Caki2 (cell line): ENCODE results near the gene SLC6A11. TPM values are rescaled to one million over a fixed set of nuclear protein-coding genes. Genes with fewer than 3 reads are reported as not detected.

ENCODE experiments used
- DNase-seq: peaks from one replicate; pipeline ENCODE4 v3.0.0-alpha.2; 2015; ENCODE audit warnings: low read depth
- in situ Hi-C: cut with HindIII; loops from 2 replicates; pipeline ENCODE4 v1.10.0; 2016; ENCODE audit warnings: low sequenced_read_pairs, low pct_unique_long_range_greater_than_20kb, mixed read lengths
- total RNA-seq: library from RNA; depleted of rRNA; stranded (reverse); fragments of >200 nt; shearing (Covaris generic); gene quantifications from 2 replicates; pipeline ENCODE4 v1.2.3, GENCODE V29; 2014; ENCODE audit warnings: low replicate concordance; rRNA removed

The SLC6A11 gene
- not detected in 2 replicates for total RNA-seq

DNA sequence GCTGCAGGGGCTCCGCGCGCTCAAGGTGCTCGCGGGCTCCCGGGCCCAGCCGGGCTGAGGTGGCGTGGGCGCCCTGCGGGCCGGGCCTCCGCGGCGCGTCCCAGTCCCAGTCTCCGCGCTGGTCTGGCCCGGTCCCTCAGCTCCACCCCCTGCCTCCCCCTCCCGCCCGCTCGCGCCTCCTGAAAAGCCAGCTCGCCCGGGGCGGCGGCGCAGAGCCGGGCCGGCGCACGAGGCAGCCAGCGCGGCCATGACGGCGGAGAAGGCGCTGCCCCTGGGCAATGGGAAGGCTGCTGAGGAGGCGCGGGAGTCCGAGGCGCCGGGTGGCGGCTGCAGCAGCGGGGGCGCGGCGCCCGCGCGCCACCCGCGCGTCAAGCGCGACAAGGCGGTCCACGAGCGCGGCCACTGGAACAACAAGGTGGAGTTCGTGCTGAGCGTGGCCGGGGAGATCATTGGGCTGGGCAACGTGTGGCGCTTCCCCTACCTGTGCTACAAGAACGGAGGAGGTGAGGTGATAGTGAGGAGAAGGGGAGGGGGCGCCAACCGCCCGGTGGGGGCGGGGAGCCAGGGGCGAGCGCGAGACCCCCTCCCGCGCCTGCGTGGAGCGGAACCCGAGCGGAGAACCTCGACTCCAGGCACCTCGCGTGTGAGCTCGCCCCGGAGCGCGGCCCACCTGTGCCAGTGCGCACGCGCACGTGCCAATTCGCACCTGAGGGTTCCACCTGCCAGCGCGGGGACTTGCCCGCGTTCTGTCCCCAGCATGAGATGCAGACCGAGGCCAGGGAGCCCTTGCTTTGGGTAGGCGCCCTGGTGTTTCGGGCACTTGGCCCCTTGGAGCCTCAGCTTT, at the start of gene SLC6A11:
Gene SLC6A11 (plus strand): TSS at position 210 of the 844 bp plus-strand sequence. CDS start 38 bp downstream, at position 248.
- no peak for DNase-seq
- in situ Hi-C loops: no loop called here

DNA sequence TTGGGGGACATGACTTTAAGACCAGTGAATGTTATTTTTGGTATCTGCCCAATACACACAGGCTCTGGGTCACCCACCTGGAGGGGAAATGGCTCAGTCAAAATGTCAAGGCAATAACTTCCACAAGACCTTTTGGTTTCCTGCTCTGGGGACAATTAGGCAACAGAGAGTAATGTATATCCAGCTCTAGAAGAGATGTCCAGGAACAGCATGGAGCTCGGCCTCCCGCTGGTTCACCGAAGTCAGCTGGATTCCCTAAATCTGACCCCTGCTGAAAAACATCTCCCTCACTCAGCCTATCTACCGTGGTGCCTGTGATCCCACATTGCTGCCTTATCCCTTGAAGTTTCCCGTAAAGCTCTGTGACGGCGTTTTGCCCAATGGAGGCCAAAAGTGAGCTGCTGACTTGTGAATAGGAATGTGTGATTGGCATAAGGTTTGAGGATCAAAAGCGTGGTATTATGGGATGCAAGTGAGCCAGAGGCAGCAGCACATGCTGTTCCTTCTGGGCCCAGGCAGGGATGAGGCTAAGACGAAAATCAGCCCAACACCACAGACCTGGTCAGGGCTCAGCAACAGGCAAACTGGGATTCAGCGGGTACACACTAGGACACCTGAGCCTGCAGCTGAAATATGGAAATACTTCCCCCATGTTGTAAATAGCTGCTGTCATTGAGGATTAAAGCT, 47.2 kb upstream of the SLC6A11 start:
- in situ Hi-C loops: no loop called here

DNA sequence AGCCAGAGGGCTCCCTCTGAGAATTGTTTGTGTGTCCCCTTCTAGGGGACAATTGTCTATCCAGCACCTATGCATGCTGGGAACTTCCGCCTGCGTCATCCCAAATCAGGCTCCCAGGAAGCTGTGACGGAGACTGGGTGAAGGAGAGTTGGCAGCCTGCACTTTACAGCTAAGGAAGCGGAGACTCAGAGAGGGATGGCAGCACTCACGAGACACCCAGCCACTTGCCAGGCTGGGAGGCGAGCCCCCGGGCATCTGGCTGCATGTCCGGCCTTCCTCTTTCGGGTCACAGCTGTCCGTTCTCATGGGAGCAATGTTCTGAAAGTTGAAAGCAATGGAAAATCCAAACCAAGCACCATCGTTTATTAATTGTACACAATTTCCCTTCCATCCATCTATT, 45.5 kb upstream of the SLC6A11 start:
- in situ Hi-C loops: no loop called here

More for the DNA sequence above, 47.2 kb upstream of the SLC6A11 start:
- no peak for DNase-seq

DNA sequence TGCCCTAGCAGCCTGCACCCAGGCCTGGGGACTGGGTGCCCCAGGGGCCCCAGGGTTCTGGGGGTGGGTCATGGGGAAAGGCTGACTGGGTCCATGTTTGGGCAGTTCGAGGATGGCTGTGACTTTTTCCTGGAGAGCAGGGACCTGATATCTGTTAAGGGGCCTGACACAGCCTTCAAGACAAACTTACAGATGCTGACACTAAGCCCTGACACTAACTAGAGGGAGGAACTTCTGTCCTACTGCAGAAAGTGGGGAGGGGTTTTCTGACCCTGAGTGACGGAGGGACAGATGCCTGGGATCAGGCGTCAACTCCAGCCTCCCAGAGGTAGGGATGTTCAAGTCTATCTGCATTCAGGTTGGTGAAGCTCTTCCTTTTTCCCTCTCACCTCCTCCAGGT, 45.0 kb upstream of the SLC6A11 start:
- DNase-seq: no peak
- in situ Hi-C loops: no loop called here

More for the DNA sequence above, 45.5 kb upstream of the SLC6A11 start:
- no peak for DNase-seq

DNA sequence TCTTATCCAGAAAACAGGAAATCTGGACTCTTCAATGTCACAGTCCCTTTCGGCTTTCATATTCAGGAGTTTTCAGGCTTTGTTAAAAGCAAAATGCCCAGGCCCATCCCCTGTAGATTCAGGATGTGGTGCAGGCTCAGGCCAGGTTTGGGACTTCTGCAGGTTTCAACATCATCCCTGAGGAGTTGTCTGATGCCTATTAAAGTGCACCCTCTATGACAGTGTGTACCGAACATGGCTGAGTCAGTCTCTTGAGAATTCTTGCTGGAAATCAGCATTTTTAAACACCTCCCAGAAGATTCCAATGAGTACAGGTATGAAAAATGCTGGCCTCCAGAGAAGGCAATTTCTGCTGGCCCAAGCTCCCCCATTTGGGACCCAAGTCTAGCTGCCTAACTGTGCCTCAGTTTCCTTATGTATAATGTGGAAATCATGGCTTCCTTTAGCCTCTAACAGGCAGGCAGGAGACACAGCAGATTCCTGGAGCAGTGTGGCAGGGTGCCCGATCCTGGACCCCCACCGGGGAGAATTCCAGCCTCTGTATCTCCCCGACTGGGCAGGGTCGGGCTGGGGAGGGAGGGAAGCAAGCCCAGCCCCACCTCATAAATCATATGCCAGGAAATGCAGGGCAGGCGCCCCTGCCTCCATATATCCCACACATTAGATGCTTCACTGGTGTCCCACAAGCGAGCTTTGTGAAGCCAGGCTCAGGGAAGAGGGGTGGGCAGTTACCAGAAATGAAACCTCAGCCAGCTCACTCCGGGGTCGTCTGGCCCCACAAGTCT, 44.4 kb upstream of the SLC6A11 start:
- DNase-seq: no peak
- in situ Hi-C loops: no loop called here

DNA sequence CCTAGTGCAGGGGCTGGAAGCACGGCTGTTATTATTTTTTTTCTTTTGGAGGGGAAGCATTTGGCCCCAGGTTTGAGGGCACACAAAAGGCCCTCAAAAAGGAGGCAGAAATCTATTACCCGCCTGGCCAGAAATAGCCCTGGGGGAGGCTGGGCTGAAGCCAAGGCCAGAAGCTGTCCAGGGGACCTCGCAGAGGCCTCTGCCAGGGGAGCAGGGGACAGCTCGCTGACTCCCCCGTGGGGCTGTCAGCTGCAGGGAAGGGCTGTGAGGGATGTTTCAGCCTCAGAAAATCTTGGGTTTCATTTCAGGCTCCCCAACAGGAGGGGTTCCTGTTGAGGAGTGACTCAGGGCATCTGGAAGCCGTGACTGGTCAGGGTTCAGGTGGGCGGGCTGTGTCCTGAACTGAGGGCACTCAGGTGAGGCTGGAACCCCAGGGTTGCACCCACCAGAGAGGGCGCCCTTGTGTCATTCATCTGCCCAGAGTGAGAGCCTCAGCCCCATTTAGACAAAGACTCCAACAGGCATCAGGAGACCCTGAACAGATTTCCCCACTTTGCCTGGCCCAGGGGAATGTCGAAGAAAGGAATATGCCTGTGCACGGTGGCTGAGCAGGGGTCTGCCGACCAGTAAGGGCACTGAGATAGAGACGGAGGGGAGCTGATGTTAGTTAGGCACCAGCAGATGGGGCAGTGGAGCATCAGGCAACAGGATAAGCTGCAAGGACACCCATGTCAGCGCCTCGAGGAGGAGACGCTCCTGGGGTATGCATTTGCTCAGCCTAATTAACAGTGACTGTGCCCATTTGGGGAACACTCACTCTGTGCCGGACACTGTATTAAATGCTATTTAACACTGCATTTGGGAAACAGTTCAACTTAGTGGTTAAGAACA, 43.5 kb upstream of the SLC6A11 start:
- DNase-seq: no peak
- in situ Hi-C loops: no loop called here

DNA sequence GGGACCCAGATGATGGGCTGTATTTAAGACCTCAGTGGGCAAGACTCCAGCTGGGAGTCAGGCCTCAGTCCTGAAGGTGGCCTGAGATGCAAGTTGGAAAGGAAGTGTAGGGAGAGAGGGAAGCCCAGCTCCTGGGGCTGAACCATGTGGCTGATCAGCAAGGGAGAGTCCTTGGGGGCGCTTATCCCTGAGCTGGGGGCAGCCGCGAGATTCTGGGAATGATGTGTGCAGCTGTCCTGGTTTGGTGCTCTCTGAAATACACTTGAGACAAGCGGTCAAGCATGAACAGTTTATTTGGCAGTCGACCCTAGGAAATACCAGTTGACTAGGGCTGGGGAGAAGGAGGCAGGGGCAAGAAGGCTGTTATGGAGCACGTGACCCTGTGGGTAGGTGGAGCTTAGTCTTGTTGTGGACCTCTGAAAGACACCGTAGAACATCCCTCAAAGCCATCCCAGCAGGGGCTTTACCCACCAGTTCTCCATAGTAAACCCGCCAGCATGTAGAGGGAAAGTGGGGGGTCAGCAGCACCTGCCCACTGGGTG, 41.8 kb upstream of the SLC6A11 start:
- in situ Hi-C loops: no loop called here
- no peak for DNase-seq

DNA sequence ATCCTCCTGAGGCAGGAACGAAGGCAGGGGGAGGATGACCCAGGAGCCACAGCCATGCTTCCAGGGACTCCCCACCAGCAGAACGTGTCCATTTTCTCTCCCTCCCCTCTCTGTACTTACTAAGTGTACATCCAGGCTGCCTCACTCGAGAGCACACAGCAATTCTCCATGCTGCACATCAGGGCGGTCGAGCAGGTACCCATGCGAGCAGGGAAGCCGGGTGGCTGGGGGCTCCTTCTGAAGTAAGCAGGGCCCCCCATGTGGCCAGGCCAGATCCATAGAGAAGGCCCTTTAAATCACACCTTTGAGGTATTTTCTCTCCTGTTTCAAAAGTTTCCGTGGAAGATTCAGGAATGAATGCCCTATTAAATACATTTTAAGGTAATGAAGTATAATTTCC, 41.2 kb upstream of the SLC6A11 start:
- in situ Hi-C loops: no loop called here

DNA sequence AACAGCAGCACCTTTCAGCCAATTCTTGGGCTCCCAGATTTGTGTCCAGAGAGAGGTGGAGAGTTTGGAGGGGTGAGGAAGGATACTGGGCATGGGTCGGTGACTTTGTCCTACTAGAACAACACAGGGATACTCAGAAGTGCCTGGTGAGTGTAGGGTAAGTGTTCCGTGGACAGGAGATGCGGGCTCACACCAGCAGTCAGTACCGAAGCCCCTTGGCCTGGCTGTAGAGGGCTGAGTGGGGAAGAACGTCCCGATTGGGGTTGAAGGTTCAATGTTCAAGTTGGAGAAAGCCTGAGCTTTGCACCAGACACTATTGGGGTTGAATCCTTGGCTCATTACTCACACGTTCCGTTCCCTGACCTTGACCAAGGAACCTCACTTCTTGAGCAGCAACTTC, 40.8 kb upstream of the SLC6A11 start:
- in situ Hi-C loops: no loop called here
- DNase-seq: no peak

More for the DNA sequence above, 41.2 kb upstream of the SLC6A11 start:
- no peak for DNase-seq

DNA sequence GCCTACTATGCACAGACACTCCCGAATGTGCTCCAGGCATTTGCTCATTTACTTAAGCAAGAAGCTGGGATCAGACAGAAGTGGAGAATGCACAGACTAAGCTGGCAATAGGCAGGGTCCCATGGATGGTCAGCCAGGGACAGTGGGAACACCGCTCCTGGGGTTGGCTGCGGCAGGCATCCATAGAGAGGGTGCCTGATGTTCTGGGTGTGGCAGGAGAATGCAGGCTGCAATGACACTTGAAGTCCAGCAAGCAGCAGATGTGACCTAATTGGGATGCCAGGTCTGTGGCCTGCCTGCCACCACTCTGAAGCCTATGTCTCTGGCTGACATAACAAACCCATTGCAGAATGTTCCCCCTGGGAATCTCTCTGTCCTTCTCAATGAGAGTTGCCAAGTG, 40.2 kb upstream of the SLC6A11 start:
- in situ Hi-C loops: no loop called here
- no peak for DNase-seq

DNA sequence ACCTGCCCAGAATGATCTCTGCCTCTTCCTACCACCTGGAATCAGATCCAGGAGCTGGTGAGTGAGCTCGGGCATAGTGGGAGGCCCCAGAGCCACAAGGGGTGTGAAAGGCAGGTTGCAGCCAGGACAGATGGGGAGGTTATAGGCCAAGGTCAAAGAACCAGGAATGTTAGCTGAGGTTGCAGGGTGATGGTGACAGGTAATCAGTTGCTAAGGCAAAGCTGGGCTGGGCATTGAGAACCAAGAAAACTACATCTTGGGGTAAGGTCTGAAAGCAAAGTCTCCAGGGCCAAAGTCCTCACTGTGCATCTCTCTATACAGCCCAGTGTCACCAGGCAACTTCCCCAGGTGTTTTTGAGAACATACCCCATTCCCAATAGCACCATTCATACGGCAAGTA, 38.4 kb upstream of the SLC6A11 start:
- in situ Hi-C loops: no loop called here
- DNase-seq: no peak

DNA sequence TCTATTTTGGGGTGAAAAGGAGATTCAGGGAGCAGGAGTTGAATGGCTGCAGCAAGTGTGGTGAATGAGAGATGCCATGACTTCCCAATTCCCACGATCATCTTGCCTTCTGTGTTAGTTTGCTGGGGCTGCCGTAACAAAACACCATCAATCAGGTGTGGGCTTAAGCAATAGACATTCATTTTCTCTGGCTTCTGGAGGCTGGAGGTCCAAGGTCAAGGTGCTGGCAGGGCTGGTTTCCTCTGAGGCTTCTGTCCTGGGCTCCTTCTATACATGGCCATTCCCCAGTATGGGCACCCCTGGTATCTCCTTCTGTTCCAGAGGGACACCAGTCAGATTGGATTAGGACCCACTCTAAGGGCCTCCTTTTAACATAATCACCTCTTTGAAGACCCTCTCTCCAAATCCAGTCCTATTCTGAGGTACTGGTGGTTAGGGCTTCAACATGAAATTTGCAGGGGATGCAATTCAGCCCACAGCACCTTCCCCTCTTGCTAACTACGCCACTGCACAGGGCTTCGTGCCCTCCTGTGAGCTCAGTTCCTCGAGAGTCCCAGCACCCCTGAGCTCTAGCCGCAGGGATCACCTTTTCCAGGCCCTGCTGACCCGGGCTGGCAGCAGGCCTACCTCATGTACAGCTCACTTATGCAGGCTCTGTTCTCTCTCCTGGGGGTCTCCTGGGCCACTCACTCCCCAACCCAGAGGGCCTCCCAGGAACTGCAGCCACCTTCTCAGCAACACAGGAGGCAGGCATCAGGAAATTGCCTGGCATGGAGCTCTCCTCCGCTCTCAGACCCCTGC, 37.3 kb upstream of the SLC6A11 start:
- no peak for DNase-seq
- in situ Hi-C loops: no loop called here

DNA sequence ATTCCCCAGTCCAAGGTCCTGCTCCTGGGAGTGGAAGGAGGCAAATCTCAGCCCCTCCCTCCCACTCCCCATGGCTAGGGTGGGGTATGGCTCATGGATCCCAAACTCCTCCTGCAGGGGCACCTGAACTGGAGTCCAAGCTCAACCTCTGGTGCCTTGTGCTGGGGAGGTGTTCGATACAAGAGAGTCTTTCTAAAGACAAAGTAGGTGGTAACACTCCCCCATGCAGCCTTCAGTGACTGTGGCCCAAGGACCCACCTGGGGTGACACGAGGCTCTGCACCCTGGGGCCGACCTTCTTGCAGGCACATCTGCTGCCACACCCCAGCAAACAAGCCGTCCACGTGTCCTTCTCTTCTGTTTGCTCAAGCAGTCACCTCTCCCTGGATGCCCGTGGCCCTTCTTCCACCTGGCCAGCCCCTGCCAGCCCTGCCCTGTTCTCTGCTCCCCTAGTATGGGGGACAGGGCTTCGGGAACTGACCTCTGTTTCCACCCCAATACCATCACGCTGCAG, 36.7 kb upstream of the SLC6A11 start:
- in situ Hi-C loops: no loop called here
- no peak for DNase-seq

DNA sequence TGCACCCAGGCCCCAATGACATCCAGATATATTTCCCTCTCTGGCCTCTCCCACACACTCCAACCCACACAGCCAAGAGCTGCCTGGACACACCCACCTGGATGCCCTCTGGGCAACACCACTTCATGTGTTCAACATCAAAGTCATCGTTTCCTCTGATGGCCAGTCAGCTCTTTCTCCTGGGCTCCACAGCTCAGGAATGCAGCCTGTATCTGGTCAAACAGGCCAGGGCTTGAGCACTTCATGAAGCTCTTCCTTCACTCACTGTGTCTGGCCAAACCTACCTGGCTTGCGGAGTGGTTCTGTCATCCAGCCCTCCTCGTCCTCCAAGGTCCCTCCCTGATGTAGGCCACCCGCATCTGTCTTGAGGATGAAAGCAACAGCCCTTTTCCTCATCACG, 35.8 kb upstream of the SLC6A11 start:
- DNase-seq: no peak
- in situ Hi-C loops: no loop called here

DNA sequence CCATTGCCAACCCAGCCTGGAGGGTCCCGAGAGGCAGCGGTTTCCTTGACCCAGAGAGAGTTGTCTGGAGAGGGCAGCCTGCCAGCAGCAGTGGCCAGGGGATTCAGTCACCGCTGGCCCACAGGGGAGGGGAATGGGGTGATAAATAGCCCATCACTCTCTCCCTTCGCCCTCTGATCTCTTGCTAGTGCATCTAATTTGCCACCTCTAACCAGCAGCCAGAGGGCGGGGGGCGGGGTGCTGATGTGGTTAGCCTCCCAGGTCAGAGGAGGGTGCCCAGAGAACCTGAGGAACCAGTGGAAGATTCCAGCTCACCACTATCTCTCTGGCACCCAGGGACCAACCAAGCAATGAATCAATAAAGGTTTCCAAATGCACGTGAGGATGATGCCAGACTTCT, 35.1 kb upstream of the SLC6A11 start:
- in situ Hi-C loops: no loop called here
- no peak for DNase-seq

DNA sequence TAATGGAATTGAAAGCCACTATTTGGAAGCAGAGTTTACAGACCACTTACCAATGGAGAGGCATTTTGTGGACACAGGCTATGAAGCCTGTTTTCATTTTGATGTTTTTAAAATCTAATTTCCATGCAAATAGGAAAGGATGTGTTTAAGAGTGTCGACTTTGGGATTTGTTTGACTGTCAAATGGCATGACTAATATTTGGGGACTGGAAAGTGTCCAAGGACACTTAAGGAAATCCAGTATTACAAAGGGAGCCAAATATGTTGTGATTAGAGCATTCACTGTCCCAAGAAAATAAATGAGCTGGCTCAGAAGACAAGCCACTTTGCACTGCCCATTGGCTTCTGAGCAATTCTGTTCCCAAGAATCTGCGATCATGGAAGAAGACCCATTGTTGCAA, 34.0 kb upstream of the SLC6A11 start:
- in situ Hi-C loops: no loop called here
- no peak for DNase-seq
